Endothelial cell of hepatic sinusoid (primary cell): ENCODE measurements around the gene CCDC167.

Experiments
- in situ Hi-C: cut with HindIII; loops from 2 replicates; pipeline ENCODE4 v1.10.0; 2017; ENCODE audit warnings: low sequenced_read_pairs

Gene CCDC167

DNA sequence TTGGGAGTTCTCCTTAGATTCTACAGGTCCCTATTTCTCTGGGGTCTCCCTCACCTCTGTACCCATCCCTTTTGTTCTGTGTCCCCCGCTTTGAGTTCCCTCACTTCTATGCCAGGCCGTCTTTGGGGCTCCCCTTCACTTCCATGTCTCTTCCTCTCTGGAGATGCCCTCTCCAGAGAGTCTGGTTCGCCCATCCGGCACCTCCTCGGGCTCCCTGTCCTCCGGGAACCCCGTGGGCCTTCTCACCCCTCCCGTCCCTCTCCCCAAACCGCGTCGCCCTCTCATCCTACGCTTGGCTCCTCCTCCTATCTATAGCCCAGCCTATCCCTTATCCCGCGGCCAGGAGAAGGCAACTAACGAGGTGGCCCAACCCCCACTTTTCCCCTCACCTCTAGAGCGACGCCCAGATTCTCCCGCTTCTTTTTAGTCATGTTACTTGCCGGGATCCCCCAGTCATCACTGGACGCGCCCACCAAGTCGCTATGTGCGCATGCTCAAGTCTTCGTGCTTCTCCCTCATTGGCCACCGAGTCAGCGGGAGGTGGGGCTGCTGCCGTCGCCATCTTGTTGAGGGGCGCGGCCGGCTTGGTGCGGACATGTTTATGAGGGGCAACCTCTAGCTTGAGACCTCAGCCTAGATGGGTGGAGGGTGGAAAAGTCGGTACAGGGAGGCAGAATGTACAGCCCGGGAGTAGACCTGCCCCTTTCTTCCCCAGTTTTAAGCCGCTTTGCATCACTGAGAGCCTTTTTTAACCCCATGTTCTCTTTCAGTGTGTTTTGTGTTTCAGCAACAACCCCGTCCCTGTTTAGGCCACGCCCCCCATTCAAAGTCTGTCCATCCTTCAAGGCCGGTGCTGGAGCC is at the start of gene CCDC167:
Gene CCDC167, minus strand, starts transcription at position 461 of the 861 bp plus-strand sequence. Its CDS starts 30 bp downstream, at position 431.
- in situ Hi-C loops: no loop called here

DNA sequence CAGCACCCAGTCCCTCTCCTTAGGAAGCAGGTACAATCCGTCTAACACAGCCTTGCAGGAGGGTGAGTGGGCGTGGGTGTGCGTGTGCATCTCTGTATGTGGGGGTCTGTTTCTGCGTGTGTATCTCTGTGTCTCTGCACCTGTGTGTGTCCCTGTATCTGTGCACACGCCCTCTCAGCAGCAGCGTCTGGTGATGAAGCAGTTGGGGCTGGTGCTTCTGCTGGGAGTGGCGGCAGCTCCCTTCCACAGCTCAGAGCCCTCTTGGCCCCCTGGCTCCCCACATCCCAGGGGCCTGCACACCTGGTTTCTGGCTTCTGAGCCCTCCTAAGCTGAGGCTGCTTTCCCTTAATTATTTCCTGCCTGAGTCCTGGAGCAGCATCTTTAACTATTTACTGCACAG is 49.5 kb upstream of the CCDC167 start:
- in situ Hi-C loops: no loop called here

GRCh38 chr6:37548067-37548674 is 48.5 kb upstream of the CCDC167 start:
- in situ Hi-C loops: no loop called here

DNA sequence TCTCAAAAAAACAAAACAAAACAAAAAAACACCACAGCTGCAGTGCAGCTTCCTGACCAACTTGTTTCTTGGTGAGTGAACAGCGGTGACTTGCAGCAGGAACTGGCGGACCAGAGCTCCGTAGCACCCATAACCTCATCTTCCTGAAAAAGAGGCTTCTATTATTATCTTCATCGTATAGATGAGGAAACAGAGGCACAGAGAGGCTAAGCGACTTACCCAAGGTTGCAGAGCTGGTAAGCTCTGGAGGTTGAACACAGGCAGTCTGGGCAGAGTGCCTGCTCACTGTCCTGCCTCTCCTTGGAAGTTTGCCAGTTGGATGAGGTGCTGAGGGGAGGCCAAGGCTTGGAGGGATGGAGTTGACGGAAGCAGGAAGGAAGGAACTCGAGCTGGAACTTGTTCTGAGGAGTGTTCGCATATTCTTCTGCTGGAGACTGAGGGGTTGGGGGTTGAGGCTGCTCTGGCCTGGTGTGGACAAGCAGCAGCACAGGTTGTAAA is 47.9 kb upstream of the CCDC167 start:
- in situ Hi-C loops: no loop called here

DNA sequence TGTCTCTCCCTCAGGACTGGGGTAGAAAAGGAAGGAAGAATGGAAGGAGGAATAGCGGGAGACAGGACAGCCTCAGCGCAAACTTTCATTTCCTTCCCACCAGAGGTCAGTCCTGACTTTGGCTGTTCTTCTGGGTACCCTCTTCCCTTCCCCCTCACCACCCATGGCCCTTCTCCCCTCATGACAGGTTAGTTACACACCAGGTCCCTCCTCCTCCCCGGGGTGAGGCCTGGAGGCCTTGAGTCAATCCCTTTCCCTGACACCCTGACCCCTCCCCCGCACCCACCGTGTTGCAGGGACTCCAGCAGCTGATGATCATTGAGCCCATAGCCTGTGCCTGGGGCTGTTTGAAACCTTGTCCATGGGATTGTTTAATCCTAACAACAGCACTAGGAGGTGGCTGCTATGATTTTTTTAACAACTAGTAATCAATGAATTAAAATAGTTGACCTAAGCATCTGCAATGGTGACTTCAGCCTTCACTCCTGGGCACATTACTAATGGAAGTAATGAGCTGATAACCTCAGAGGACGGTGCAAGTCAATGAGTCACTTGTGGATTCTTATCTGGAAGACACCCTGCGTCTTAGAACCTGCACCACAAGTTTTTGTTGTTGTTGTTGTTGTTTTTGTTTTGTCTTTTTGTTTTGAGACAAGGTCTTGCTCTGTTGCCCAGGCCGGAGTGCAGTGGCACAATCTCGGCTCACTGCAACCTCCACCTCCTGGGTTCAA is 46.6 kb upstream of the CCDC167 start:
- in situ Hi-C loops: no loop called here

DNA sequence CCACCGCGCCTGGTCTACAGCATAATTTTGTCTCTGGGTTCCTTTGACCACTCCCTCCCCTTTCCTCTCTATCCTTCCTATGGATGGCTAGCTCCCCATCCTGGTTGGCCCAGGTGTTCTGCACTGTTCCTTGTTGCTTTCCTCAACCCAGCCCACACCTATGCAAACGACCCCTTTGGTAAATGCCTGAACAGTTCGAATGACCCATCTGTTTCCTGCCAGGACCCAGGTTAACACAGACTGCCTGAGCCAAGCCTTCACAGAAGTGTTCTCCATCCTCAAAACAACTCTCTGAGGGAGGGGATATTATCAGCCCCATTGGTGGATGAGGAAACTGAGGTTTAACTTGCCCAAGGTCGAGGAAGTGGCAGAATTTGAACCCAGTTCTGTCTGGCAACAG is 44.8 kb upstream of the CCDC167 start:
- in situ Hi-C loops: no loop called here

- in situ Hi-C loops: no loop called here
Measured at GRCh38 chr6:37543361-37543760, 43.7 kb upstream of the CCDC167 start.

DNA sequence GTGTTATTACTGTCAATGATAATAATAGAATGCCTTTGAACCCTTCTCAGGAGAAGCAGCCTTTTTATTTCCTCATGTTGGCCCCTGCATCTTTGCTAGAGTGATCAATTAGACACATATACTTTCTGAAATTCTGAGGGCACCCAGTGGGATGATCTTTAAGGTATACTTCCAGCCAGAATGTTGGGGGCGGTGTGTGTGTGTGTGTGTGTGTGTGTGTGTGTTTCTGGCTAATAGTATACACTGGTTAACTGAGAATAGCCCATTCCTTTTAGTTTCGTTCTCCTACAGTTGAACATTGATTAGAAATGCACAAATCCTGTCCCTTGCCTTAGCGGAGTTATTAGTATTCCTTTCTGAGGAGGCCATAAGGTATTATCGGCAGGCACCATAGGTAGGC is 41.7 kb upstream of the CCDC167 start:
- in situ Hi-C loops: no loop called here

DNA sequence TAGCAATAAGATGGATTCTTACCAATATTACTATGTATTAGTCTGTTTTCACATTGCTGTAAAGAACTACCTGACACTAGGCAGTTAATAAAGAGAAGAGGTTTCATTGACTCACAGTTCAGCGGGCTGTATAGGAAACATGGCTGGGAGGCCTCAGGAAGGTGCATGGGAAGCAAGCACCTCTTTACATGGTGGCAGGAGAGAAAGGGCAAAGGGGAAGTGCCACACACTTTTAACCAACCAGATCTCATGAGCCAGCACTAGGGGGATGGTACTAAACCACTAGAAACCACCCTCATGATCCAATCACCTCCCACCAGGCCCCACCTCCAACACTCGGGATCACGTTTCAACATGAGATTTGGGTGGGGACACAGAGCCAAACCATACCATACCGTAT is 40.7 kb upstream of the CCDC167 start:
- in situ Hi-C loops: no loop called here

- in situ Hi-C loops: no loop called here
Measured at GRCh38 chr6:37540029-37540352, 40.3 kb upstream of the CCDC167 start.

GRCh38 chr6:37539171-37540028 is 39.7 kb upstream of the CCDC167 start:
- in situ Hi-C loops: no loop called here

GRCh38 chr6:37538107-37538506 is 38.4 kb upstream of the CCDC167 start:
- in situ Hi-C loops: no loop called here

DNA sequence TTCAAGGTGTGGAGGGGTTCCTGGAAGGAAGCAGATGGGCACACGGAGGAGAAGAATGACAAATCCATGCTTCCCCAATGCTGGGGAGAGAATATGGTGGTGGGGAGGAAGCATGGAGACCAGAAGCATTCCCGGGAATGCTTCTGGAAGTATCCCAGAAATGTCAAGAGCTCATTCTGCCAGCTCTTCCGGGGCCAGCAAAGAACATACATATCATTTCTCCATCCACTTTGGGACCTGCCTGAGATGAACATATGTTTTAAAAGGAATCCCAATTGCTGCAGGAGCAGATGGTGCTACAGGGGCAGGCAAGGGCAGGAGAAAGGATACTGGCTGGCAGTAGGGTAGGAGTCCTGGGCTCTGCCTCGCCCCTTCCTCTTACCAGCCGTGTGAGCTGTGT is 37.9 kb upstream of the CCDC167 start:
- in situ Hi-C loops: no loop called here

DNA sequence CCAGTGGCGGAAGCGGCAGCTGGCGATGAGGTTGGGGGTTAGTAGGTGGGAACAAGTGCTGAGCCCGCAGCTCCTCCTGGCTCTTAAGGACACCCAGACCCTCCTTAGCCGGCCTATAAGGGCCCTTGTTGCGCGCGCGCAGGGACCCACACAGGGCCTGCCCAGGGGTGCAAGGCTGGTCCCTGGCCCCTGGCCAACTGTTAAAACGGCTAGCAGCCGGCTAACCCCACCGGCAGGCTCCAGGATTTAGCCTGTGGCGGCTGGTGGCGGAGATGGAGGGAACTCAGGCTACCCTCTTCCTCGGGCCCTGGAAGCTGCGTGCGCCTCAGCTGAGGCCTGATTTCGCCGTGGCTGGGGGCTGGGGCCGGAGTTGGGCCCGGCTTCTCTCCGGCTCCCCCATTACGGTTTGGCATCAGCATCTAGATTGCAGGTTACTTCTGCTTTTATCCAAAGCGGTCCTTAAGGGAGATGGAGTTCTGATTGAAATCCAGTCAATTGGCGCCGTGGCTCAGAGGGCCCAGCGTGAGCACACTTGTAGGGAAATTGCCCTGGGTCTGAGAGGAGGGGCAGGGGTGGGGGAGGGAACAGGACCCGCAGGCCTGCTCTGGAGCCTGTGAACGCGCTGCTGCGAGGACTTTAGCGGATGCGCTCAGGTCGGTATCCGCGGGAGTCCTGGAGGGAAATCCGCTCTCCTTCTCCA is 36.9 kb upstream of the CCDC167 start:
- in situ Hi-C loops: no loop called here

GRCh38 chr6:37535759-37536490 is 36.2 kb upstream of the CCDC167 start:
- in situ Hi-C loops: no loop called here

GRCh38 chr6:37535428-37535758 is 35.7 kb upstream of the CCDC167 start:
- in situ Hi-C loops: no loop called here

- in situ Hi-C loops: no loop called here
Measured at GRCh38 chr6:37534893-37535292, 35.2 kb upstream of the CCDC167 start.

DNA sequence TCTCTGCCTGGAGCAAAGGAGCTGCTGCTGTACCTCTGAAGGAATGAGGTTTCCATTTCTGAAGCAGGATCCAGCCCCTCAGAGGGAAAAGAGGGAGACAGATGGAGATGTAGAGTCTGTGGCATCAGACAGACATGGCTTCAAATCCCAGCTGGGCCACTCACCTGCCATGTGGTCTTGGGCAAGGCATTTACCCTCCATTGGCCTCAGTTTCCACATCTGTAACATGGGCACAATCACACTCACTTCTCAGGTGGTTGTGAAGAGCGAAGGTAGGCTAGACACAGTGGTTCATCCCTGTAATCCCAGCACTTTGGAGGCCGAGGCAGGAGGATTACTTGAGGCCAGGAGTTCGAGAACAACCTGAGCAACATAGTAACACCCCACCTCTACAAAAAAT is 32.4 kb upstream of the CCDC167 start:
- in situ Hi-C loops: no loop called here

DNA sequence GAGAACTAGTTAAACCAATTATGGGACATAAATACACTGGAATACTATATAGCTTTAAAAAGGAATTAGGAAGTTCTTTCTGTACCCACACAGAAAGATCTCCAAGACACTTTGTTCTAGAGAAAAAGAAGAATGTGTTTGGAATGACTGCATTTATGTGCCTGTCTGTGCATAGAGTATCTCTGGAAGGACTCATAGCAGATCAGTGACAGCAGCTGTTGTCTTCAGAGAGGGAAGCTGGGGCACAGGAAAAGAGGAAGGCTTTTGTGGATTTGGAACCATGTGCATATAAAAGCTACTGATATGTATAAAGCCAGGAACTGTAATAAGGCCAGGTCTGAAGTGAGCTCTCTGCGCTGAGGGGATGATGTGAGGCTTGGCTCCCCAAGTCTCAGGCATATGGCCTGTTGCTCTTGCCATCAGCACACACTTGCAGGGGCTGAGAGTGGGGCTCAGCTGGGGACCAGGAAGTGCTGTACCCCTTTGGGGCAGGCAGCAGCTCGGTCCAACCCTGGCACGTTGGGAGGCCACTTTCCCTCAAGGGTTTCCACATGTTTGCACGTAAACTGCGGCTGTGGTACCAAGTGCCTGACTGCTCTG is 31.8 kb upstream of the CCDC167 start:
- in situ Hi-C loops: no loop called here
